Stomach (tissue), 4 donors: ENCODE measurements around the gene PCDH18.

Experiments used
- CTCF ChIP-seq, 7 experiments: fragments of 450-650 bp in 4 of 7; fragments of 200-600 bp in 3 of 7; sonication (generic) in 3 of 7; IDR thresholded peaks; one replicate each; pipeline ENCODE4 v1.5.1; 2016 to 2019; ENCODE audit warnings: antibody characterized with exemption in 7 of 7, control low read depth in 2 of 7, mild to moderate bottlenecking in 1 of 7
- EP300 ChIP-seq: sonication (generic); formaldehyde crosslinking; IDR thresholded peaks from one replicate; pipeline ENCODE4 v1.6.1; 2017; ENCODE audit warnings: antibody characterized with exemption
- POLR2A ChIP-seq, 4 donors: fragments of 450-650 bp; IDR thresholded peaks; one replicate each; pipeline ENCODE4 v1.6.1; 2016; ENCODE audit warnings: antibody characterized with exemption in 4 of 4, control low read depth in 2 of 4, mild to moderate bottlenecking in 1 of 4, moderate library complexity in 1 of 4
- POLR2AphosphoS5 ChIP-seq, 3 donors: sonication (generic); formaldehyde crosslinking; IDR thresholded peaks; one replicate each; pipeline ENCODE4 v1.6.1; 2016; ENCODE audit warnings: antibody characterized with exemption in 3 of 3

GRCh38 chr4:137470806-137471205 lies 61.5 kb downstream of the PCDH18 start:
- TF ChIP-seq CTCF (IDR thresholded peaks at IDR 0.05) (no peak), POLR2A (IDR thresholded peaks at IDR 0.05) (no peak), EP300 (no peak), POLR2AphosphoS5 (IDR thresholded peaks at IDR 0.05) (no peak)
